HG02885 (cell line): ENCODE data around the gene TLE4.

Experiments
- ATAC-seq: cut with Tn5 transposase; IDR thresholded peaks from one replicate; pipeline ENCODE4 v1.9.1; 2021; ENCODE audit warnings: mild to moderate bottlenecking; ENCODE audit not compliant: unreplicated experiment, poor library complexity

TLE4 gene

GRCh38 chr9:79660615-79661014 is 88.8 kb downstream of the TLE4 start:
- ATAC-seq = no peak

GRCh38 chr9:79661279-79661678 is 89.5 kb downstream of the TLE4 start:
- no peak for ATAC-seq

GRCh38 chr9:79661886-79662536 is 90.2 kb downstream of the TLE4 start:
- ATAC-seq = no peak

GRCh38 chr9:79662537-79662956 is 90.8 kb downstream of the TLE4 start:
- ATAC-seq = no peak

GRCh38 chr9:79663300-79663699 is 91.5 kb downstream of the TLE4 start:
- no peak for ATAC-seq

GRCh38 chr9:79663878-79664277 is 92.1 kb downstream of the TLE4 start:
- ATAC-seq = no peak

GRCh38 chr9:79664375-79664831 is 92.6 kb downstream of the TLE4 start:
- no peak for ATAC-seq

- ATAC-seq = no peak
Measured at GRCh38 chr9:79665369-79665768, 93.6 kb downstream of the TLE4 start.

- ATAC-seq = no peak
Measured at GRCh38 chr9:79665931-79666330, 94.2 kb downstream of the TLE4 start.

GRCh38 chr9:79667120-79667519 is 95.4 kb downstream of the TLE4 start:
- ATAC-seq = no peak

- ATAC-seq = no peak
Measured at GRCh38 chr9:79667817-79668436, 96.2 kb downstream of the TLE4 start.

GRCh38 chr9:79668956-79669355 is 97.2 kb downstream of the TLE4 start:
- ATAC-seq = no peak

GRCh38 chr9:79670269-79670961 is 98.7 kb downstream of the TLE4 start:
- ATAC-seq = no peak

GRCh38 chr9:79671558-79671957 is 99.8 kb downstream of the TLE4 start:
- ATAC-seq = no peak

GRCh38 chr9:79672236-79672635 is 100.5 kb downstream of the TLE4 start:
- no peak for ATAC-seq

GRCh38 chr9:79672891-79673290 is 101.1 kb downstream of the TLE4 start:
- ATAC-seq = no peak

GRCh38 chr9:79673614-79674013 is 101.8 kb downstream of the TLE4 start:
- ATAC-seq = peak; percentile 85

GRCh38 chr9:79674052-79674777 is 102.5 kb downstream of the TLE4 start:
- peak; percentile 44 for ATAC-seq

GRCh38 chr9:79681576-79681975 is 109.8 kb downstream of the TLE4 start:
- no peak for ATAC-seq

GRCh38 chr9:79682076-79682736 is 110.4 kb downstream of the TLE4 start:
- ATAC-seq = no peak
